Measurements from ENCODE around the gene FKBP10.
A peak's percentile ranks its signal among the peaks of the same experiment; 100 is the strongest.

The FKBP10 gene

DNA sequence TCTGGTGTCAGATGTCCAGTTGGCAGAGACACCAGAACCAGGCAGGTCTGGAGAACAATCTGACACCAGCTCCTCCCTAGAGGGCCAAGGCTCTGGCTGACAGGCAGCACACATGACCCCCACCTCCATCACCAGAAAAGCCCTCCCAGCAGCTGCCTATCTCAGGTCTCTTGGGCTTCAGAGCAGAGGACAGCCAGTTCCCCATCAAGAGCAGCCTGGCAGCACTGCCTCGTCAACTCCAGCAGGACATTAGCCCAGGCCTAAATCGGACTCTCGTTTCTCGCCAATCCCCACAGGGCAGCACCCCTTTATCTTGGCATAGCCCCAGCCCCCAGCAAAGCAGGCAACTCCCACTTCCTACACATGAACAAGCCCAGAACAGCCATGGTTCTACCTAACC, 30.7 kb upstream of the FKBP10 start:
- no peak for DNase-seq

DNA sequence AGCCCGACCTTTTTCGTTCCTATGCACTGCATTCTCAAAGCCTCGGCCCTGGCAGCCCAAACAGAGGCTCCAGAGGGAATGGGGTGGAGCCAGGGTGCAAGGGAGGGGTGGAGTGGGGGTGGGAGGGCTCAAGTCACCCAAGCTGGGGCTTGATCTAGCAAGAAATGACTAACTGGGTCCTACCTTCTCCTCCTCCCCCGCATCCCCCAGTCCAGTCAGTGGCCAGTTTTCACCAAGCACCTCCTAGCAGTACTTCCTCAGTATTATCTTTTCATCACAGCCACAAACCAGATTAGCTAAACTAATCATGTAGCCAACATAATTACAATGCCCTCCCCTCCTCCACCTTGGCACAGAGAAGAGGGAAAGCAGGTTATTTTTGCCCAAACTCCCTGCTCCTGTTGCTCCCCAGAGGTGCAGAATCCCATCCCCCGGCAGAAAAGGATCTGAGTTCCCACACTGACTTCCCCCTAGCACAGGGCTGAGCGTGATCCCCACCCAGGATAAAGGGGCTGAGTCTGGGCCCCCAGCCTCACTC, 28.5 kb upstream of the FKBP10 start:
- no peak for DNase-seq

DNA sequence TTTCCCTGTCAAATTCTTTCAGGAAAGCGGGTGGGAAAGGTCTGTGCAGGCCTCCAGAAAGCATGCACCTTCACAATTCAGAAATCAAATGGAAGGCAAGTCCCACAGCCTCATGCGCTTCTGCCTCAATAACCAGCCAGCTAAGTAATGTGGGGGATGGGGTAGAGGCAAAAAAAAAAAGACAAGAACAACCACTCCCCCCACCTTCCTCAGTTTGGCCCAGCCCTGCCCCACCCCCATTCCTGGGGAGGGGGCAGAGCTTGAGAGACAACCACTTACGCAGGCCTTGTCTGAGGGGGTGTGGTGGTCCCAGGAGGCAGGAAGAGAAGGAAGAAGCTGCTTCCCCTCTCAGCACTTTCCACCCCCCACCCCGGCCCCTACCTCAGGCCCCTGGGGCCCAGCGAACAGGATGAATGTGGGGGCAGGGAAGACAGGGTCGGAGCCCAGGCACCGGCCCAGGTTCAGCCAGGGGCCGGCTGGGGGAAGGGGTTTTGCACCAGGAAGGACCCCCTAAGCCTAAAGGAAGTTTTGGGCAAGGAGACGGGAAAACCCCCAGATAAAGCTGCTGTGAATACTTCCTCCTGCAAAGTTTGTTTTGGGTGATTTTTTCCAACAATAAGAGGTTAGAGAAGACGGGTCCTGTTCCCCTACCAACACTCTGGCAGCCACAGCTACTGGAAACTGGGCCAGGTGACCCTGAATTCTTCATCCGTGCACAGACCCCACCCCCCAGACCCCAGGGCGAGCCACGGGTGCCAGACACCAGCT, 27.5 kb upstream of the FKBP10 start:
- peak; percentile 63 for DNase-seq

DNA sequence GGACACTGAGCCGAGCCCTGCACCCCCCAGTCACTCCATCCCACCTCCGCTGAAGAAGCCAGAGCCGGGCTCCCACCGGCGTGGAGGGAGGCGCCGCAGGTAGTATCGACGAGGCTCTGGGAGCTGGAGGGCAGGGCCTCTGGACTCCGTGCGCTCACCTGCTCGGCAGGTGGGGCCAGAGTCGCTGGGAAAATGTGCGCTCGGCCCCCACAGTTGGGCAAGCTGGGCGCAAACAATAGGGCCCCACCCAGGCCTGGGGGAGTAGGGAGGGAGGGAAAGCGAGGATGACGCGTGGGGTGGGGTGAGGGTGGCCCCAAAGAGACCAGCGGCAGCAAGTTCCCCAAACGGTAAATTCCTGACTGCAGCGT, 27.0 kb upstream of the FKBP10 start:
- peak; percentile 23 for DNase-seq

DNA sequence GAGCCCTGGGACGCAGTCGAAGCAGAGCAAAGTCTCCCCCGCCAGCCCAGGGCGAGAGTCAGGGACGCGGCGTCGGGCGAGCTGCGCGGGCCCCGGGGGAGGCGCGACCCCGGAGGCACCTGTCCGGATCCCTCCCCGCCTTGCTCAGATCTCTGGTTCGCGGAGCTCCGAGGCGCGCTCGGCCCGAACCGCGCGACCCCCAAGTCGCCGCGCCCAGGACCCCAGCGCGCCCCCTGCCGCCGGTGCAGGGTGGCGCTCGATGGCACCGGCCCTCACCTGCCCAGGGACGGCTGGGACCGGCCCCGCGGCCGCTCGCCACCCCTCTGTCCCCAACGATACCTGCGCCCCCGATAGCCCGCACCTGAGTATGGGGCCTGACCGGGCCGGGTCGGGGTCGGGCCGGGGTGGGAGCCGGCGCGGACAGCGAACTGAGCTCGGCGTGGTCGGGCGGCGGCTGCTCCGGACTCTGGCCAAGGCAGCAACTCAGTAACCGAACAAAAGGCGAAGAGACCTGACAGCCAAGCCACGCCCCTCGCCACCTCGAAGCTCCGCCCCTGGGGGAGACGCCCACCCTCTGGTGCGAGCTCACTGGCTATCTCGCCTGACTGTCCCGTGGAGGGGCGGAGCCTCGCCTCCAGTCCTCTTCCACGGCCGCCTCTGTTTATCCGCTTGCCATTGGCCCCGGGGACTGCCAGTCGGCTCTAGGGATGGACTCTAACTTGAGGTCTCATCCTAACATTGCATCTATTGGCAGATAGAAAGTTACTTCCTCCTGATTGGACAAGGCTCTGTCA, 26.4 kb upstream of the FKBP10 start, which contains the start of gene JUP:
JUP (minus strand) TSS at position 485 of the 794 bp plus-strand sequence. CDS start 14,857 bp downstream, outside the sequence.
- peak; percentile 97 for DNase-seq

DNA sequence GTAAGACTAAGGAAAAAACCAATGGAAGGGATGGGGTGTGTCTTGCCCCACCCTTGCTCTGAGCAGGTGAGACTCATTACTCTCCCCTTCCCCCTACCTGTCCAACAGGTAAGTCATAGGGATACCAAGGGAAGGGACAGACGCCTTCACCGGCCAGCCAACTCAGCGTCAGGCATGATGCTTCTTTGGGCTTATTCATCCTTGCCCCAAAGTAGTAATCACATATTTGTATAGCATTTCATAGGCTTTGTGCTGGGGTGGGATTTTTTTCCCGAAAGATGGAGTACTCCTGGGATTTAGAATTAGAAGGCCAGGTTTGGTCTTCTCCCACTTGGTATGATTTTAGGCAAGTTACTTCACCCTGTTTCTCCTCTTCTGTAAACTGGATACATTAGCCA, 25.8 kb upstream of the FKBP10 start:
- DNase-seq: no peak

DNA sequence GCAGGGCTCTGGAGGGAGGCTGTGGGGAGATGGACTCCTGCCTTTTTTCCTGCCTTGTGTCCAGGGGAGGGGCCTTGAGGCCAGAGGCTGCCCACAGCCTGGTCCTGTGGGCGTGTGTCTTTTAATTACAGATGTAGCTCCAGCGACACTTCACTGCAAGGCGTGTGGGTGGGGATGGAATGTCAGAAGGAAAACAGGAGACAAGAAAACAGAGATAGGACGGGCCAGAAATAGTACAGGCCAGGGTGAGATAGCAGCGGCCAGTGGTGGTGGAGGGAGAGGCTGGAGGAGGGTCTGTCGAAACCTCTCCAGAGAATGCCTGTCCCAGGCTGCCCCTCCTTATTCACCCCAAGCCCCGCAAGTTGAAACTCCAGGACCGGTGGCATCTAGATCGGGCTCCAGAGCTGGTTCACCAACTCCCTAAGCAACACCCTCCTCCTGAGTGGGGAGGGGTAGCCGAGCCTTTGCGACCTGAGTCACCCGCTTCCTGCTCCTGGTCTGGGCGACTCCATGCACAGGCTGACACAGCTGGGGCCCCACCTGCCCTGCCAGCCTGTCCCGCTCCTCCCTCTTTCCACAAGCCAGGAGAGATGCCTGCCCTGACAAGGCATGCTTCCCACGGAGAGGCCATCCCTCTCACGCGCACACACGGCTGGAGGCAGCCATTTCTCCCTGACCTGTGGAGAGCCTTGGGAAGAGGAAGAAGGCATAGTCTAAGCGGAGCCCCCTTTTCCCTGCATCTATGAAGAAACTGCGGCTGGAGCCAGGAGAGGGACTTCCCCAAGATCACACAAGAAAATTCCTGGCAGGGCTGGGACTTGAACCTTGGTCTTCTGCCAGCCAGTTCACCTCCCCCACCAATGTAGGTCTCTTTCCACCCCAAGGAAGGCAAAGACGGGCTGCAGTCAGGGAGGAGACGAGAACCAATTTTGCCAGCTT, 19.7 kb upstream of the FKBP10 start:
- no peak for DNase-seq

DNA sequence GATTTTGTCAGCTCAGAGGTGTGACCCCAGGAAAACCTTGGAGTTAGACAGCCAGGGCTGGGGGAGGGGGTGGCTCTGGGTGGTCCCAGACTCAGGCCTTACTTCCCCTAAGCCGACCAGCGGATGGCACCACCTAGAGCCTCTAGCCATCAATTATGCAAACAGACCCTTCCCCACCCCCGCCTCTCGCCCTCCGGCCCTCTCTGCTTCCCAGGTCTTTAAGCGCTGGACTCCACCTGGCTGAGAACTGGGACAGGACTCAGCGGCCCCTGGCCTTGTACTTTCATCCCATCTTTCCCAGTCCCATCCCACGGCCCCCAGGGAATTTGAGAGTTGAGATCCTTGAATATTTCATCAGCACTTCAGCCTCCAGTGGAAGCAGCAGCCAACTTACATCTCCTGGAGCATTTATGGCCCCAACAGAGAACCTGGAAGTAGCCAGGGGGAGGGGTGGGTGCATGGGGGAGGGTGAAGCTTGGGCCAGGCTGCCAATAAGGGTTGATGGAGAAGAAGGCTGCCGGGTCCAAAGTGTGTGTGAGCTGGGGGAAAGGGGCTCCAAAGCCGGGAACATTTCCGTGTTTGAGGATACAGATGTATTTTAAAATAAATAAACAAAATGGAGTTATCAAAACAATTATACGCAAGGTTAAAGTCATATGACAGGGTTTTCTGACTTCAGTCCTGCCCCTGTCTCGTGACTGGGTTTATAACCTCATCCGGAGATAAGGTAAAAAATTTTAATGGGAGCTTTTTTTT, 18.8 kb upstream of the FKBP10 start:
- DNase-seq: no peak

DNA sequence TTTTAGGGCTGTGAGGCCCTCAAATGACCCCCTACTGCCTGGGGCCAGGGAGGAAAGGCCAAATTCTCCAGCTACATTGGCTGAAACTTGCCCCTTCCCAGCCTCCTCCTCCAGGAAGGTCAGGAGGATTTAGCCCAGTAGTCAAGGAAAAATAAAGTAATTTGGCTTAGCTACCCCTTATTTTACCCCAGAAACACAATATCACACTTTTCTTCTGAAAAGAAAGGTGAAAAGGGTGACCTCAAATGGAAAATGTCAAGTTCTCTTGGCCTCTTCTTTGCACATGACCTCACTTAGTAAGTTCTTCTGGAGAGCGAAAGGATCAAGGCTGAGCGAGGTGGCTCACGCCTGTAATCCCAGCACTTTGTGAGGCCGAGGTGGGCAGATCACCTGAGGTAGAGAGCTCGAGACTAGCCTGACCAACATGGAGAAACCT, 18.2 kb upstream of the FKBP10 start:
- no peak for DNase-seq

DNA sequence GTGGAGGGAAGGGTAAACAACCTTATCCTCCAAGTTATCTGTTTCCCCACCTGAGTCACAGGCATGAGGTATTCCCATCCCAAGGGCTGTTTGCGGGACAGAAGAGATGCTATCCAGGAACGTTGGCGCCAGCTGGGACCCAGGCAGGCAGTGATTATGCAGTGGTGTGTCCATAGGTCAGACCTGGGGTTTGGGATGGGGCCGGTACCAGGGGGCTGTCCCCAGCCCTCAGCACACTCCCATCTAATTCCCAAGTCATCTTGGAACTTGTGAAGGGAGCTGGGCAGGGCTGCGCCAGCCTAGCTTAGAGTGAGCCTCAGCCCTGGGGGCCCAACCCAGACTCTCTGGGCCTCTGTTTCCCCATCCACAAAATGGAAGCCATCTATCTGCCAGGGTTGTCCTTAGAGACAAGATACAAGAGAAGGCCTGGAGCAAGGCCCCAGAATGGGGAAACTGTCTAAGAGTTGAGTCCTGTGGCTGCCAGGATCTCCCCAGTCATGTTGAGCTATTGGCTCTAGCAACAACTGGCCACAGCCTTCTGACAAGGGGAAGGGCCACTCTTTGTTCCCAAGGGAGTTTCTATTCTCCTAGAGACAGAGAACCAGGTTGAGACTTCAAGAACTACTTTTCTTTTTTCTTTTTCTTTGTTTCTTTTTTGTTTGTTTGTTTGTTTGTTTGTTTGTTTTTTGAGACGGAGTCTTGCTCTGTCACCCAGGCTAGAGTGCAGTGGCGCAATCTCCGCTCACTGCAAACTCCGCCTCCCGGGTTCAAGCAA, 16.5 kb upstream of the FKBP10 start:
- DNase-seq: no peak

DNA sequence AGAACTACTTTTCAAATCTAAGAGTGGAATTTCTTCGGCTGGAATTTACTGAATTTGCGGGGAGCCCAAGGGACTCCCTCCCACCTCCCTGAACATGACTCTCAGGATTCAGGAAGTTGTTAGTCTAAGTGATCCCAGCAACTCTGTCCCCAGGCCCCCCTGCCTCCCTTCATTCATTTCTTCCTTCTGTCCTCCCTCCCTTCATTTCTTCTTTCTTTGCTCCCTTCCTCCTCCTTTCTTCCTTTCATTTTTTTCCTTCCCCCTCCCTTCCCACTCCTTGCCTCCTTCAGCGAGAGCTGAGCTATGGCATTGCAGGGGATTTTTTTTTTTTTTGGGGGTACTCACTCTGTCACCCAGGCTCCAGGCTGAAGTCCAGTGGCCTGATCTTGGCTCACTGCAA, 15.4 kb upstream of the FKBP10 start:
- no peak for DNase-seq

DNA sequence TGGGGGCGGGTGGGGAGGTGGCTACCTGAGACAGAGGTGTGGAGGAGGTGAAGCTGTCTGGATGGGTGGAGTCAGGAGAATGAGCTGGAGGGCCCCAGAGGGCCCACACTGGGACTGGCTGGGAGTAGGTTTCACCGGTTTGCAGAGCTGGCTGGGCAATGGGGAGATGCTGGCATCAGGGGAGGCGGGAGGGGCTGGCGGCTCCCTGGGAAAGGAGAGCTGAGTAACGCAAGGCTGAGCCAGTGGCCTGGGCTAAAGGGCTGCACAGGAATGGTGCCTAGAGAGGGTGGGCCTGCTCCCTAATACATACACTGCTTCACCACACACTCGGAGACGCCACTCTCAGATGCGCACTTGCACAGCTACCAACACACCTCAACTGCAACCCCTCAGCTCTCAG, 13.4 kb upstream of the FKBP10 start:
- DNase-seq: no peak

DNA sequence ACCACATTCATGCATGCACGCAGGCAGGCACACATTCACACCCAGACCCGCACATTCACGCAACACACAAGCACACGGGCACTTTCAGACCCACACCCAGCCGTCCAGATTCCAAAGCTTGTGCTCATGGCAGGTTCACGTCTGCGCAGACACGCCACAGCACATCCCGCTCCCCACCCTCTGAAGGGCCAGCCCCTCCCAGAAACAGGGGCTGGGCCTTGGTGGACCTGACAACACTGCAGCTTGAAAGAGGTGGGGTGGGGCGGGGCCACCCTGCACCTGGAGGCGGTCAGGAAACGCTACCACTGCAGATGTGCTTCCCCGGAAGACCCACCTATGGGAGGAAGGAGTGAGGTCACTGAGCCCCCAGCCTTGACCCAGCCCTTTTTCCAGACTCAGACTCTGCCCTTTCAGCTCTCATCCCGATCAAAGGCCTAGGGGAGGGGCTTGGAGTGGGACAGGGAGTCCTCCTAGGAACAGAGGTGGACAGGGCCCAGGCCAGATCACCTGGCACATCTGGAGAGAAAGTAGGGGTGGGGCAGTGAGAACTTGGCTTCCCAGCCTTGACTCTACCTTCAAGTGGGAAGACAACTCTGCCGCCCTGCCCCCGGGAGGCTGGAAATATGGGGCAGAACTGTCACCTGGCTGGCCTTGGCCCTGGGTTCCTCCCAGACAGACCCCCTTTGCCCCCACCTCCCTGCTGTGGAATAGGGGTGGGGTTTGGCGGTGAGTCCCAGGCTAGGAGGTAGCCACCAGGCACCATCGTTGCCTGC, 12.0 kb upstream of the FKBP10 start:
- no peak for DNase-seq

DNA sequence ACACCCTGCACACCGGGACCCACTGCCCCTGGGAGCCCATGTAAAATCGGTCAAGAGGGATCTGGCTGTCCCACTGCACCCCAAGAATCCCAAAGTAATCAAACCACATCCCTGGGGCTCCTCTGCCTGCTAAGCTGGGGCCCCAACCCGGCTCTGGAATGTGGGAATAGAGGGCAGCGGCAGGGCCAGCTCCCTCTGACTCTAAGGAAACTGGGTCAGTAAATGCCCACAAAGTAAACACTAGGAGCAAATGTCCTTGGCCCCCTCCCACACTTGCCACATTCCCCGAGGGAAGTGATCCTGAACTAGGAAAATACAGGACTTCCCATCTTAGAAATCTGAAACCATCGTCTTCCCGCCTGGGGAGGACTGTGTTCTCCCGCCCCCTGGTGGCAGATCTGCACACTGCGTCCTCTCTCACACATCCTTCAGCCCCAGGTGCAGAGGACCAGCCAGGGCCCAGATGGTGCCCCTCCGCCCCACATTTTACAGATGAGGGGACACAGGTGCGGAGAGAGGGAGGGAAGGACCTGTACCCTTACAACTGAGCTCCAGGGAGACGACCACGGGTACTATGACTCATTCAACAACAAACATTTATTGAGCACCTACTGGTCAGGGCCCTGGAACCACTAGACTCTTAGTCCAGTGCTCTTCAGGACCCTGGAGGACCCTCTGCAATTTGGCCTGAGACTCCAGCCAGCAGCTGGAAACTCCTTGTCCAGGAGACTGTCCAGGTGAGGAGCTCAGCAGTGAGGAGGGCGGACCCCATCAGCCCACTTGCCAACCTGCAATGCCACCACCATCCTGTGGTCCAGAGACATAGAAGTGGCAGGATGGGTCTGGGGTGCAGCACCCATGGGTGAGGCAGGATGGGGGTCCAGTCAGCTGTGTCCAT, 11.2 kb upstream of the FKBP10 start:
- DNase-seq: peak; percentile 55

DNA sequence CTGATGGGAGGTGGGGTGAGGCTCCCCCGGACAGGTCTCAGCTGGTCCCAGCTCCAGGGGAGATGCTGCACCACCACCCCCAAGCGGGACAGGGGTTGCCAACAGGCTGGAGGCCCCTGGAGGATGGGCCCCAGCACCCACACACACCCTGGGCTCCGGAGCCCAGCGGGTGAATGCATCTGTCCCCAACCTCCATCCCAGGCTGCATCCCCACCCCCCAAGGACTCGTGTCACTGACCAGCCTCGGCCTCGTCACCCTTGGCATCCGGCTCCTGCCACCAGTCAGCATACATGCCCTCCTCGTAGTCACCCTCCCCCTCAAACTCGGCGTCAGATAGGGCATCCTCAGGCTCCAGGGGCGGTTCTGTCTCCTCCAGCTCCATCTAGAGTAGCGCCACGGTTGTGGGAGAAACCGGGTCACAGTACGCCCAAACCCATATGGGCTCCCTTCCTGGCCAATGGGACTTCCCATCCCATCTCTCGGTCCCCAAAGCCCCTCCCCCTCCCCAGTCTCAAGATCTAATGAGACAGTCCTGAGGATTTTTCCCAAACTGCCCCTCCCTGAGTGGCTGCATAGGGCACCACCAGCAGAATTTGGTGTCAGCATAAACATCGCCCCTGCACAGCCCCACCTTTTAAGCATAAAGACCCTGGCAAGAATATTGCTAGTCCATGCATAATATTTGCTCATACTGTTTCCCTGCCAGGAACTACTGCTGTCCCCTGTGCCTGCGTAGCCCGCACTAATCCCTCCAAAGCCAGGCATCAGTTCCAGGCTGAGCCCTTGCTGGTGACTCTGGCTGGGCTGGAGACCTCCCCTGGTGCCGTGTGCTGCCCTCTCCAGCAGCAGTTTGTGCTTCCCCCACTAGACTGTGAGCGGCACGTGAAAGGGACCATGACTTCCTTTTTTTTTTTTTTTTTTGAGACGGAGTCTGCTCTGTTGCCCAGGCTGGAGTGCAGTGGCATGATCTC, 9.5 kb upstream of the FKBP10 start:
- no peak for DNase-seq

DNA sequence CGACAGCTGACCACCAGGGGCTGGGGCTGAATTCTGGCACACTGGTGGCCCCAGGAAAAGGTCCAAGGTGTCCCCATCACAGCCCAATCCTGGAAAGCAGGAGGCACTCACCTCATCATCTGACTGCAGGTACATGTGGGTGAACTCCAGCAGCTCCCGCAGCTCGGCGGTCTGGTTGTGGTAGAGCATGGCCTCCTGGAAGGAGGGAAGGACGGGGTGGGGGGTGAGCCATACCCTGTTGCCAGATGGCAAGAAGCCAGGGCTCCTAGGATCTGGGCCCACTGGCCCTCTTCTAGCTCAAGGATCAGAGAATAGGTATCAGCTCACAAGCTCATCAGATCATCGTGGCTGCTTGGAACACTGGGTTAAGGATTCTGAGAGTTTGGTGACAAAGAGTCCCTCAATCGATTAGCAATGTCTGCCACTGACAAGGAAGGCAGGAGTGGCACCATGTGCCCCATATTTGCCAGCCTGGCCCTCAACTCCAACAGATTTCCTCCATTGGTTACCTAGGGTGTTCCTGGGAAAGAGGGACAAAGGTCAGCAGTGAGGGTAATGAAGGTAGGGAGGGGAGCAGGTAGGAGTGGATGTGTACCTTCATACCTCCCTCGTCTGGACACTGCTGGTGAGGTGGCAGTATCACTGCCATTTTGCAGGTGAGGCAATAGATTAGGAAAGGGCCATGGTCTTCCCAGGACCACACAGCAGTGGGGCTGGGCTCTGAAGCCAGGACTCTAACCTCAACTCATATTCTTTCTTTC, 5.9 kb upstream of the FKBP10 start:
- no peak for DNase-seq

All from CD4-positive, alpha-beta T cell treated with Interferon gamma for 1 hour (primary cell).